ENCODE results near the gene RIMBP2. TPM values are rescaled to one million over a fixed set of nuclear protein-coding genes. Genes with fewer than 3 reads are reported as not detected.

The RIMBP2 gene
- polyA plus RNA-seq, 1 donor (not counting 4 experiments of a cell fraction or from before 2014, with no cell fraction given) = 0.16 TPM

DNA sequence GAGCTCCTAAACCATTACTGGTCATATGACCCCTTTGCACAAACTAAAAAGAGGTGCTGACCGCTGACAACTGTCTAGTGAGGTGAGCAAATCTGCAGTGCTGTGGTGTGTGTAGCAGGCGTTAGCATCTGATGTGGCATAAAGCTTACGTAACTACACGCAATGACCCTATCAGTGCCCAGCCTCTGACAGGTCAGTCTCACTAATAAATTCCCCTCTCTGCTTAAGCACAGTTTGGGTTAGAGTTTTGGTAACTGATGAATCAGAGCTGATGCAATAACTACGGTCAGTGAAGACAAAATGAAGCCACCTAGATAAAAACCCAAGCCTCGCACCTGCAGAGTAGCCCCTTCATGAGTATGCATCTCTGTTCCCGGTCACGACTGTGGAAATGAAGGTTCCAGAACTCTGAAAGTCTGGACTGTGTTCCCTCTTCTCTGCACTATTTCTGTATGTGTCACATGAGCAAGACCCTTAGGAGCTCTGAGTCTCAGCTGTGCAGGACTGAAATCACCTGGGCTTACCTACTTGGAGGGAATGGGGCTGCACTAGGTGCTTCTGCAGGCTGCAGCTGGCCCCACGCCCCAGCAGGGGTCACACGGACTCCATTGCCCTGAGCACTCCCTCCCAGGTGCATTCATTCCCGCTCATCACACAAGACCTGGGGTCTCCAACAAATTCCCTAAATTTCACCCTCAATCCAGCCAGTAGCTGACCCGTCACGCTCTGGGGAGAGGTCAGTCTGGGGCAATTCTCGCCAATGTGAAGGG, 54.4 kb downstream of the RIMBP2 start:
- DNase-seq (ENCODE audit: low read depth, low spot score) (no peak), FAIRE-seq (no peak)
- Histone ChIP-seq H3K4me3 (ENCODE audit: control insufficient read depth in 2 of 3, extremely low read depth in 1 of 3, insufficient read depth in 2 of 3, low read depth in 1 of 3, low read length in 3 of 3) (no peak overlapping the region), H3K36me3 (ENCODE audit: control insufficient read depth in 2 of 2, extremely low read depth in 1 of 2, insufficient read depth in 2 of 2, low read length in 2 of 2) (no peaks in the 10 kb centered on the region), H3K27ac (ENCODE audit: control insufficient read depth, insufficient read depth, low read length) (no peak overlapping the region), H2AFZ (ENCODE audit: control insufficient read depth, low read length) (no peak overlapping the region), H3K9me3 (ENCODE audit: control insufficient read depth, low read depth, low read length) (peaks cover 4% of the 10 kb centered on the region), H3K27me3 (ENCODE audit: control insufficient read depth, extremely low read depth, insufficient read depth, low read length) (no peaks in the 10 kb centered on the region), H3K9ac (ENCODE audit: control insufficient read depth, extremely low read depth, insufficient read depth, low read length) (no peak overlapping the region), H4K20me1 (ENCODE audit: control insufficient read depth, extremely low read depth, insufficient read depth, low read length) (no peaks in the 10 kb centered on the region), H3K9me1 (ENCODE audit: control insufficient read depth, extremely low read depth, insufficient read depth, low read length) (no peaks in the 10 kb centered on the region), H3K4me1 (ENCODE audit: control insufficient read depth, extremely low read depth, insufficient read depth, low read length) (peaks cover 11% of the 10 kb centered on the region), H3K79me2 (ENCODE audit: control insufficient read depth, insufficient read depth, low read length) (no peaks in the 10 kb centered on the region), H3K4me2 (ENCODE audit: control insufficient read depth, extremely low read depth, insufficient read depth, low read depth, low read length) (no peak overlapping the region)
- no peak for TF ChIP-seq EZH2 (IDR thresholded peaks at IDR 0.05; ENCODE audit: low read length)
- TF ChIP-seq, protein P1, sequence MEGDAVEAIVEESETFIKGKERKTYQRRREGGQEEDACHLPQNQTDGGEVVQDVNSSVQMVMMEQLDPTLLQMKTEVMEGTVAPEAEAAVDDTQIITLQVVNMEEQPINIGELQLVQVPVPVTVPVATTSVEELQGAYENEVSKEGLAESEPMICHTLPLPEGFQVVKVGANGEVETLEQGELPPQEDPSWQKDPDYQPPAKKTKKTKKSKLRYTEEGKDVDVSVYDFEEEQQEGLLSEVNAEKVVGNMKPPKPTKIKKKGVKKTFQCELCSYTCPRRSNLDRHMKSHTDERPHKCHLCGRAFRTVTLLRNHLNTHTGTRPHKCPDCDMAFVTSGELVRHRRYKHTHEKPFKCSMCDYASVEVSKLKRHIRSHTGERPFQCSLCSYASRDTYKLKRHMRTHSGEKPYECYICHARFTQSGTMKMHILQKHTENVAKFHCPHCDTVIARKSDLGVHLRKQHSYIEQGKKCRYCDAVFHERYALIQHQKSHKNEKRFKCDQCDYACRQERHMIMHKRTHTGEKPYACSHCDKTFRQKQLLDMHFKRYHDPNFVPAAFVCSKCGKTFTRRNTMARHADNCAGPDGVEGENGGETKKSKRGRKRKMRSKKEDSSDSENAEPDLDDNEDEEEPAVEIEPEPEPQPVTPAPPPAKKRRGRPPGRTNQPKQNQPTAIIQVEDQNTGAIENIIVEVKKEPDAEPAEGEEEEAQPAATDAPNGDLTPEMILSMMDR (optimal IDR thresholded peaks at IDR 0.05 in 1 of 3, IDR thresholded peaks at IDR 0.05 in 1 of 3, conservative IDR thresholded peaks at IDR 0.05 in 1 of 3; ENCODE audit: extremely low read depth in 1 of 3, insufficient read depth in 2 of 3, low read length in 3 of 3) = no peak
- dilution Hi-C loops (cut with MboI; ENCODE audit: extremely low pct_ligation_motif_present, low sequenced_read_pairs) = no loop called here

DNA sequence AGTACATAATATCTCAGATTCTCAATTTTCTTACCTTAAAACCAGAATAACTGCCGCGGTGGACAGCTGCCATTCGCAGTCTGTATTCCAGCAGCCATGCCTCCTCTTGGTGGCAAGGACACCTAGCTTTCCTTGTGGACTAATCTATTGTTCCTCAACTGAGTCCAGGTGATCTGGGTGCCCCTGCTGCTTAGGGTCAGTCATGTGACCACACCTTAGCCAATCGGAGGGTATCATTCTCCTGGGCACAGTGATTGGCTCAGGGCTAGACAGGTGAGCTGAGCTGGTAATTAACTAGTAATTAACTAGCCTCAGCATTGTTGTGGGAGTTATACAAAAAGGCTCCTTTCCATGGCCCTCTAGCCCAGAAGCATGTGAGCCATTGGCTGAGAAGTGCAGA, 55.0 kb downstream of the RIMBP2 start:
- H3K79me2 ChIP-seq (ENCODE audit: control insufficient read depth, insufficient read depth, low read length) = no peaks in the 10 kb centered on the region
- dilution Hi-C loops (cut with MboI; ENCODE audit: extremely low pct_ligation_motif_present, low sequenced_read_pairs) = no loop called here
- no peaks in the 10 kb centered on the region for H4K20me1 ChIP-seq (ENCODE audit: control insufficient read depth, extremely low read depth, insufficient read depth, low read length)
- H3K36me3 ChIP-seq (ENCODE audit: control insufficient read depth in 2 of 2, extremely low read depth in 1 of 2, insufficient read depth in 2 of 2, low read length in 2 of 2) = no peaks in the 10 kb centered on the region
- H3K9ac ChIP-seq (ENCODE audit: control insufficient read depth, extremely low read depth, insufficient read depth, low read length) = no peak overlapping the region
- H3K4me1 ChIP-seq (ENCODE audit: control insufficient read depth, extremely low read depth, insufficient read depth, low read length) = peaks cover 7% of the 10 kb centered on the region
- H3K9me1 ChIP-seq (ENCODE audit: control insufficient read depth, extremely low read depth, insufficient read depth, low read length) = no peaks in the 10 kb centered on the region
- DNase-seq (ENCODE audit: low read depth, low spot score) (no peak), FAIRE-seq (no peak)
- H3K27me3 ChIP-seq (ENCODE audit: control insufficient read depth, extremely low read depth, insufficient read depth, low read length) = no peaks in the 10 kb centered on the region
- no peak overlapping the region for H3K4me3 ChIP-seq (ENCODE audit: control insufficient read depth in 2 of 3, extremely low read depth in 1 of 3, insufficient read depth in 2 of 3, low read depth in 1 of 3, low read length in 3 of 3)
- no peak overlapping the region for H2AFZ ChIP-seq (ENCODE audit: control insufficient read depth, low read length)
- TF ChIP-seq, protein P1 (optimal IDR thresholded peaks at IDR 0.05 in 1 of 3, IDR thresholded peaks at IDR 0.05 in 1 of 3, conservative IDR thresholded peaks at IDR 0.05 in 1 of 3; ENCODE audit: extremely low read depth in 1 of 3, insufficient read depth in 2 of 3, low read length in 3 of 3) = no peak
- no peak for TF ChIP-seq EZH2 (IDR thresholded peaks at IDR 0.05; ENCODE audit: low read length)
- peaks cover 4% of the 10 kb centered on the region for H3K9me3 ChIP-seq (ENCODE audit: control insufficient read depth, low read depth, low read length)
- H3K27ac ChIP-seq (ENCODE audit: control insufficient read depth, insufficient read depth, low read length) = no peak overlapping the region
- H3K4me2 ChIP-seq (ENCODE audit: control insufficient read depth, extremely low read depth, insufficient read depth, low read depth, low read length) = no peak overlapping the region
